DMS 273 treated with DMSO at 0.1 percent for 48 hours (cell line): ENCODE results near the gene KCND2.

Experiments used
- DNase-seq: peaks from one replicate; lab custom pipeline; 2025; lab: John Stamatoyannopoulos, UW

Gene KCND2

GRCh38 chr7:120412139-120413050 lies 139.4 kb downstream of the KCND2 start:
- DNase-seq = no peak

GRCh38 chr7:120413164-120413563 lies 140.2 kb downstream of the KCND2 start:
- DNase-seq = no peak

- DNase-seq = no peak
Measured at GRCh38 chr7:120417244-120417979, 144.4 kb downstream of the KCND2 start.

GRCh38 chr7:120421151-120421651 lies 148.2 kb downstream of the KCND2 start:
- DNase-seq = no peak

DNA sequence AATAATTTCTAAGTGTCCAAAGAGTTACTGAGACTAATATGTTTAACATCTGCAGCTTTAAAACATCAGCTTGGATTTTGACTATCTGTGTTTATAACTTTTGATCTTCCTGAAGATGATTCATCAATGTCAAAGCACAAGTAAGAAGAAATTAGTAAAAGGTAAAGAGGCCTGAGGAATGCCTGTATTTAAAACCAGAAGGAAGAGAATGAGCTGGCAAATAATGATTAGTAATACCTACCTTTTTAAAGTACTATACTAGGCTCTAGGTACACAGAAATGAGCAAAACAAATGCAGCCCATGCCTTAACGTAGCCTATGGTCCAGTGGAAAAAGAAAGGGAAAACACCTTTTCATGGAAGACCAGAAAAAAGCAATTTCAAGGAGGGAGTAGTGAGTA lies 158.0 kb downstream of the KCND2 start:
- DNase-seq = no peak

DNA sequence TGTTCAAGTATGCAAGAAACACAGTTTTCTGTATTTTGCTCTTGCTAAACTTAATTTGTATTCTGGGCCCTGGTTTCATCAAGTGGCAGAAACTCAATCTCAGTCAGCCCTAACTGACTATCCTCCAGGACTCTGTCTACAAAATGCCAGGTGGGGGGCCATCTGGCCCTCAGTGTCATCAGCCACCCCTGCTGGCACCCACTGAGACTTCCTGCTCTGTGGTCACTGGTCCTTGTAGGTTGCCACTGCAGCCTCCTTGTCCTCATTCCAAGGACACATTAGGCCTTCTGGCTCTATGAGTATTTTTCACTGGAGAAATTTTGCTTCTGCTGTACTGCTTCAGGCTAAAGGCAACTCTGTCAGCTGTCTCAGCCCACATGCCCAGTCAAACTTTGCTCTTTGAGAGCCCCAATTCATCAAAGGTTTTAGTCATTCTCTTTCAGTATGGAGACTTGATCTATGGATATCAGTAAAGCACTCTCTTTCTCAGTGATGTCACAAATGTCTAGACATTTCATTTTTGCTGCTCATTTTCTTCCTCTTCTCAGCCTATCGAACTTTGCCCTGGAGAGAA lies 163.6 kb downstream of the KCND2 start:
- DNase-seq = no peak

DNA sequence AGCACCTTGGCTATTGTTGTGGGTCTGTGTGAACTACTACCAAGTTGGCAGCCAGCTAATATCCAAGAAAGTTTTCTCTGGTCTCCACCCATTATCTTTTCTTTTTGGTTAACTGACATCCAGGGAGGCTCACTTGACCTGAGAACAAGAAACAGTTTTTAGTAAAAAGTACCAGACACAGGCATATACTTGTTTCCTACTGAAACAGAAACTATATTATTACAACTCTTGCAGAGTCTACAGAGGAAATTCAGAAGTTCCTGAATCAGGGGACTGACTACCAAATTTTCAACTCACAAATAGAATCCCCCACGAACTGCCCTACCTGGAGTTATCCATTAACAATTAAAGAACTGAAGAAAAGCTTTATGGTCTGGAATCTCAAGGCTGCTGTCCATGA lies 168.9 kb downstream of the KCND2 start:
- no peak for DNase-seq

DNA sequence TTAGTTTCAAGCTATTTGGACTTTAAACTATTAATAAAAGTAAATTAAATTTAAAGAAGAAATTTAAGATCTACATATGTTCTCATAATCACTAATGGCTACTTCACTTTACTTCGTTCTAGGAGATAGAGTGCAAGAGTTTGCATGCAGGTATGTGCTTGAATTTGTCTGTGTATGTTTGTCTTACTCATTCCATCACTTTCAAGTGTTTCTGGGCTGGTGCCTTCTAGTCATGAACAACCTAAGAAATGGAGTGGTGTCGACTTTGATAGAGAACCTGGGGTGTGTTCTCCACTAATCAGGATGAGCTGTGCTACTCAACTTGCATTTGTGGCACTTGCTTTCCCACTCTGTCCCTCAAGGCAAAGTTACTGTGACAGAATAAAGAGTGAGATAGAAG lies 169.9 kb downstream of the KCND2 start:
- no peak for DNase-seq

GRCh38 chr7:120444650-120445049 lies 171.7 kb downstream of the KCND2 start:
- DNase-seq = no peak

- no peak for DNase-seq
Measured at GRCh38 chr7:120445276-120445675, 172.3 kb downstream of the KCND2 start.

DNA sequence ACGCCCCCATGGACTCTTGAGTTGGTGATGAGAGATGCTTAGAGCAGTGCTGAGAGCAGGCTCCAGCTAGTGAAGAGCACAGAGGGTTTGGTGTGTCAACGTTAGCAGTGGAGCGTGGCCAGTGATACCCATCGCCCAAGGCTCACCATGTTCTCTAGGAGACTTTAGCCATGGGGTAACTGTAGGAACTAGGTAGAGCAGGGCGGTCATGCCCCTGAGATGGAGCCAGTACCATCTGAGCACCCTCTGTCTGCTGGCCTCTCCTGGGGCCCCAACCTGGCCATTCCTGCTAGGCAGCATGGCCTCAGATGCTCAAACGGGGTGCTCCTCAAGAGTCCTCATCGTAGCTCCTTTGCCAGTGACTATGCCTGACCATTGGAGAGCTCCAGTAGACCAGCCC lies 179.7 kb downstream of the KCND2 start:
- no peak for DNase-seq

DNA sequence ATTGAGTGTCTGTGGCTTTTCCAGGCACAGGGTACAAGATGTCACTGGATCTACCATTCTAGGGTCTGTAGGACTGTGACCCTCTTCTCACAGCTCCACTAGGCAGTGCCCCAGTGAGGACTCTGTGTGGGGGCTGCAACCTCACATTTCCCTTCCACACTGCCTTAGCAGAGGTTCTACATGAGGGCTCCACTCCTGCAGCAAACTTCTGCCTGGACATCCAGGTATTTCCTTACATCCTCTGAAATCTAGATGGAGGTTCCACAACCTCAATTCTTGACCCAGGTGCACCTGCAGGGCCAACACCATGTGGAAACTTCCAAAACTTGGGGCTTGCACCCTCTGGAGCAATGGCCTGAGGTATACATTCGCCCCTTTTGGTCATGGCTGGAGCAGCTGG lies 183.7 kb downstream of the KCND2 start:
- no peak for DNase-seq

- no peak for DNase-seq
Measured at GRCh38 chr7:120460949-120461348, 188.0 kb downstream of the KCND2 start.

- no peak for DNase-seq
Measured at GRCh38 chr7:120462991-120463390, 190.0 kb downstream of the KCND2 start.

DNA sequence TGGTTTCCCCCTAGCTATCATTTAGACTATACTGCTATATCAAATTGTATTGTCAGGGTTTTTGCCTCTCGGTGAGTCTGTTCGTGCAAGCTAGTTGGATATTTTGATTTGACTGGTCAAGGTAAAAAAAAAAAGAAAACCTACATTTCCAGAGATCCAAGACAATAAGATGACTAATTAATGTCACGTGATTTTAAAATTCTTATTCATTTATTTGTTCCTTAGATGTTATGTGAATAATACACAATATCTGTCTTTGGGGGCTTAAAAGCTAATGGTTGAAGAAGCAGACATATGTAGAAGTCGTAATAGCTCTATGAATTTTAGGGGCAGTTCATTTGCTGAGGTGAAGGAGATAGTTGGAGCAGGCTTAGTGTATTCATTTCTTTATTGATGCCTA lies 191.1 kb downstream of the KCND2 start:
- DNase-seq = no peak

DNA sequence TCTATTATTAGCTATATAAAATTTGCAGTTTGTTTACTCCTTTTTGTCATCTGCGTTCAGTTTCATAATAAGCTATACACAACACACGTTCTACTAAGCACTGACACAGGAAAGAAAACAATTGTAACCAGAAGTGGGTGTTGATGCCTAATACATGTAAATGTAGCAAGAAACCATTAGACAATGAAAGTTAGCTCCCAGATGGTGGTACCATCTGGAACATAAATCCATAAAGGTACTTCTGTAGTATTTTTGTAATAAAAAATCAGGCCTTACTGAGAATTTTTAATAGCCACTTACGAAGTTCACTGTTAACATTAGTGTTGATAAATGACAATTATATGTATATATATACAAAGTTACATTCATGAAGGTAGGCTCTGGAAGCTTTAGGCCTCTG lies 194.7 kb downstream of the KCND2 start:
- no peak for DNase-seq

- no peak for DNase-seq
Measured at GRCh38 chr7:120468611-120469010, 195.6 kb downstream of the KCND2 start.

DNA sequence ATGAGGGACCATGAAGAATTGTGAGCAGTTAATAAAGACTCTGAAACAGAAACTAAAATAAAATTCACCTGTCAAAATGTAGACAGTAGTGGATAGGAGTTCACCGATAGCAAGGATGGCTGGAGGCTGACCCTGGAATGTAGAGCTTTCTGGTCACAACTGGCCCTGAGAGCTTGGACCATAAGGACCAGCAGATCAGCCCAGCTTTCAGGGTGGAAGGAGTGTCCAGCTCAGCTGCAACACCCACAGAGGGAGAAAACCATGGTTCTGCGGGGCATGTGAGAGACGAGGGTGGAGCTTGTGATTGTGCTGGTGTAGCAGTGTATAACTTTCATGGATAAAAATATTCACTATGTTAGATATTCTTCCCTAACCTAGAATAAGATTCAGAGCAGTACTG lies 199.9 kb downstream of the KCND2 start:
- no peak for DNase-seq

DNA sequence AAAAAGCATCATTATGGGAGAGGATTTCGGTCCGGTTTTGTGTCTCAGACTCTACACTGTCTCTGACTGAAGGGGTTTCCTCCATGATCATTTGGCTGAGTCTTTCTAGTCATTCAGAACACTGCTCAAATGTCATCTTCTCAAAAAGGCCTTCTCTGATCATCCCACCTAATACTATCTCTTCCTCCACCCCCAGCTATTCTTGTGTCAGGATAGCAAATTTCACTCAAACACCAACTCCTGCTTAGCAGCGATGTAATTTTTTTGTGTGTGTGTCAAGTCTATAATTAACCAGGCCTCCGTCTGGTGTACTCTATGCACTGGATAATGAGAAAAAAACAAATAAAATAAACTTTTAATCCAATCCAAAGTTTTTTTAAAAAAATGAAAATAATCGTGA lies 200.4 kb downstream of the KCND2 start:
- no peak for DNase-seq

DNA sequence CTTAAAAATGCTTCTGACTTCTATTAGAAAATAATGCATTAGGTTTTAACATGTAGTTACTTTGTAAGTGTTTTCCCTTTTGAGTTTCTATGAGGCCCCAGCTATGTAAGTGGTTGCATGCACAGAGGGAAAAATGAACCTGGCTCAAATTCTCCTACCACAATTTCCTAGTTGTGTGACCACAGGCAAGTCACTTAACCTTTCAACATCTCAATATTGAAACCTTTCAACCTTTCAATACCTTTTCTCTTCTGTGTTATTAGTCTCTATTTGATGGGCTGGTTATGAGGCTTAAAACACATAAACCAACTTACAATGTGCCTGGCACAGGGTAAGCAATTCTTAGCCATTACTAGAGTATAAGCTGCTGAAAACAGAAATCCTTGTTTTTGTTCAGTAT lies 203.0 kb downstream of the KCND2 start:
- DNase-seq = no peak

DNA sequence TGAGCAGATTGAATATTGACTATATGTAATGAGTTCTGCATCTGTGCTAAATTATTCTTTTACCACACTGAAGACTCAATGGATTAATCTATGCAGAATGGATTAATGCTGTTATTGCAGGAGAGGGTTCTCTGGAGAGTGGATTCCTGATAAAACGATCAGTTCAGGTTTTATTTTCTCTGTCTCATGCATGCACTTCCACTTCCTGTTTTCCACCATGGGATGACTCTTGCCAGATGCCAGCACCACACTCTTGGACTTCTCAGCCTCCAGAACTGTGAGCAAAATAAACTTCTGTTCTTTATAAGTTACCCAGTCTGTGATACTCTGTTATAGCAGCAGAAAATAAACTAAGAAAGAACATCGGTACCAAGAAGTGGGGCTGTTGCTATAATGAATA lies 207.5 kb downstream of the KCND2 start:
- no peak for DNase-seq

DNA sequence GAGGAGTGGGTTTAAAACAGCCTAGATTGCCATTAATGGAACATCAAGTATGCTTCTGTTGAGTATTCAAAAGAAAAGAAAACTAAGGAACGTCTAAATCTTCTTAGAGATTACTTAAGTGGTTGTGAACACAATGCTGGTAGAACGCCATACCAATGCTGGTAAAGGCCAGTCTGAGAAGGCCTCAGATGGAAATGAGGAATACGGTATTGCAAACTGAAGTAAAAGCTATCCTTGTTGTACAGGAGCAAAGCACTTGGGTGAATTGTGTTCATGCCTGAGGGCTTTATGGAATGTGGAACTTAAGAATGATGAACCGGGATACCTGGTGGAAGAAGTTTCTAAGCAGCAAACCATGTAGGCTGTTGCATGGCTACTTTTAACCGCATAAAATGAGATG lies 208.0 kb downstream of the KCND2 start:
- DNase-seq = no peak

DNA sequence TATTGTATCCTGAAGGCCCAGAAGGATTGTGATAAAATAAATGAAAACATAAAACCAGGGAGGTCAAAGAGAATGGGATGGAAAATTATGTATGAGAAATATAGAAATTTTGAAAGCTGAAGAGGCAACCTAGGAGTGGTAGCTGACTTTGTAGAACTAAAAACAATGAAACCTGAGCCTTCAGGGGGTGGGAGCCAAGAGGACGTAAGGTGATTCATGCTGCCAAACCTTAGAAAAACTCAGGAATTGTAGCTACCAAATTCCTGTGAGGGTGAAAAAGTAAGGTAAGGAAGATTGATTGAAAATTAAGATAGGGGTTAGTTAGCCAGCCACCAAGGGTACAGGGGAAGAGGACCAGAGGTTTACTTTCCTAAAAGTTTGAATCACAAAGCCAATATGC lies 213.2 kb downstream of the KCND2 start:
- no peak for DNase-seq
